Suprapubic skin (tissue), 3 donors: Measurements from ENCODE around the gene MYBL2.

Experiments
- CTCF ChIP-seq, 2 donors: fragments of 200-600 bp in 1 of 2; fragments of 450-650 bp in 1 of 2; sonication (generic) in 1 of 2; IDR thresholded peaks; one replicate each; pipeline ENCODE4 v1.5.1; 2016 to 2019; ENCODE audit warnings: antibody characterized with exemption in 2 of 2, mild to moderate bottlenecking in 1 of 2, moderate library complexity in 1 of 2
- POLR2A ChIP-seq, 2 donors: fragments of 450-650 bp; IDR thresholded peaks; one replicate each; pipeline ENCODE4 v1.6.1; 2017; ENCODE audit warnings: antibody characterized with exemption in 2 of 2, mild to moderate bottlenecking in 2 of 2, moderate library complexity in 2 of 2

GRCh38 chr20:43715044-43715443 lies 48.1 kb downstream of the MYBL2 start:
- TF ChIP-seq POLR2A (IDR thresholded peaks at IDR 0.05) (no peak), CTCF (IDR thresholded peaks at IDR 0.05) (no peak)
